GM18526 (cell line): Measurements from ENCODE around the gene FBXO3.

ENCODE experiments used
- POLR2A ChIP-seq: IDR thresholded peaks from 3 replicates; pipeline ENCODE4 v1.6.1; 2011; ENCODE audit not compliant: insufficient read length; ENCODE audit errors: extremely low read depth

Gene FBXO3

GRCh38 chr11:33735271-33736147 lies 38.8 kb downstream of the FBXO3 start:
- no peak for TF ChIP-seq POLR2A

GRCh38 chr11:33734441-33735270 lies 39.7 kb downstream of the FBXO3 start:
- TF ChIP-seq POLR2A = no peak

GRCh38 chr11:33733980-33734379 lies 40.3 kb downstream of the FBXO3 start:
- TF ChIP-seq POLR2A = no peak

GRCh38 chr11:33731723-33732531 lies 42.4 kb downstream of the FBXO3 start:
- TF ChIP-seq POLR2A = no peak

GRCh38 chr11:33730716-33731115 lies 43.6 kb downstream of the FBXO3 start:
- TF ChIP-seq POLR2A = no peak

- TF ChIP-seq POLR2A = no peak
Observed at GRCh38 chr11:33725496-33725895, 48.8 kb downstream of the FBXO3 start.

GRCh38 chr11:33724644-33725035 lies 49.7 kb downstream of the FBXO3 start:
- TF ChIP-seq POLR2A = no peak

- no peak for TF ChIP-seq POLR2A
Observed at GRCh38 chr11:33723238-33723881, 51.0 kb downstream of the FBXO3 start.

GRCh38 chr11:33722590-33723234 lies 51.6 kb downstream of the FBXO3 start:
- no peak for TF ChIP-seq POLR2A

- TF ChIP-seq POLR2A = no peak
Observed at GRCh38 chr11:33721984-33722383, 52.3 kb downstream of the FBXO3 start.

- no peak for TF ChIP-seq POLR2A
Observed at GRCh38 chr11:33721426-33721825, 52.9 kb downstream of the FBXO3 start.

GRCh38 chr11:33719587-33719986 lies 54.7 kb downstream of the FBXO3 start:
- TF ChIP-seq POLR2A = no peak

- TF ChIP-seq POLR2A = no peak
Observed at GRCh38 chr11:33718440-33718839, 55.9 kb downstream of the FBXO3 start.

- TF ChIP-seq POLR2A = no peak
Observed at GRCh38 chr11:33716243-33716642, 58.1 kb downstream of the FBXO3 start.
